Liver (tissue), 3 donors: ENCODE results near the gene VPS52.
"Not testable (repeated sequence)": the region's sequence is repeated elsewhere in the genome, so short reads cannot be mapped to it uniquely, and the experiment has no call there.

ENCODE experiments used
- CTCF ChIP-seq: fragments of 150-350 bp; IDR thresholded peaks from 2 replicates; pipeline ENCODE4 v1.5.1; 2017; ENCODE audit warnings: improper control_type of control experiment, low read depth, low read length; ENCODE audit not compliant: missing input control
- JUND ChIP-seq, 2 donors: IDR thresholded peaks; 2 replicates each; pipeline ENCODE4 v1.6.1; 2016; ENCODE audit warnings: antibody characterized with exemption in 2 of 2
- RAD21 ChIP-seq, 2 donors: IDR thresholded peaks; 2 replicates each; pipeline ENCODE4 v1.6.1; 2016; ENCODE audit warnings: antibody characterized with exemption in 2 of 2, mild to moderate bottlenecking in 2 of 2
- SP1 ChIP-seq: IDR thresholded peaks from 2 replicates; pipeline ENCODE4 v1.6.1; 2018; ENCODE audit warnings: antibody characterized with exemption, mild to moderate bottlenecking
- TAF1 ChIP-seq: conservative IDR thresholded peaks from 2 replicates; pipeline ENCODE4 v1.6.1; 2016; ENCODE audit warnings: antibody characterized with exemption, mild to moderate bottlenecking
- ZBTB33 ChIP-seq: IDR thresholded peaks from 2 replicates; pipeline ENCODE4 v1.6.1; 2016; ENCODE audit warnings: antibody characterized with exemption
- donor health status: healthy.
- donor health status: healthy.

DNA sequence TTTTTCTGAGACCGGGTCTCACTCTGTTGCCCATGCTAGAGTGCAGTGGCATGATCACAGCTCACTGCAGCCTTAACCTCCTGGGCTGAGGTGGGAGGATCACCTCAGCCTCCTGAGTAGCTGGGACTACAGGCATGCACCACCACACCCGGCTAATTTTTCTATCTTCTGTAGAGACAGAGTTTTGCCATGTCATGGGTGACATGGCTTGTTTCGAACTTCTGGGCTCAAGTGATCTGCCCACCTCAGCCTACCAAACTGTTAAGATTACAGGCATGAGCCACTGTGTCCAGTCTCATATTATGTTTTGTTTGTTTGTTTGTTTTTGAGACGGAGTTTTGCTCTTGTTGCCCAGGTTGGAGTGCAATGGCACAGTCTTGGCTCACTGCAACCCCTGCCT is 13.5 kb upstream of the VPS52 start:
- not testable (repeated sequence) for TF ChIP-seq CTCF; RAD21 (IDR thresholded peaks at IDR 0.05); SP1; JUND (IDR thresholded peaks at IDR 0.05); TAF1; ZBTB33
